Omental fat pad (tissue), 4 donors: ENCODE data around the gene DHRSX. TPM values are rescaled to one million over a fixed set of nuclear protein-coding genes. Genes with fewer than 3 reads are reported as not detected.

Experiments used
- ATAC-seq: fragments of 150-250 bp; one replicate; pipeline ENCODE4 v1.9.1; 2016; ENCODE audit warnings: mild to moderate bottlenecking, moderate library complexity; ENCODE audit not compliant: low FRiP score
- DNase-seq: peaks from one replicate; pipeline ENCODE4 v3.0.0-alpha.2; 2019; ENCODE audit warnings: low spot score
- total RNA-seq, 4 donors: library from RNA; depleted of rRNA; stranded (reverse); fragments of >200 nt; gene quantifications; one replicate each; pipeline ENCODE4 v1.1.0, GENCODE V29; 2016
- TF ChIP-seq, protein P1 (sequence below), 3 donors: fragments of 450-650 bp; IDR thresholded peaks; one replicate each; pipeline ENCODE4 v1.5.1; 2016 to 2017; ENCODE audit warnings: antibody characterized with exemption in 3 of 3, mild to moderate bottlenecking in 3 of 3, moderate library complexity in 2 of 3

DHRSX gene
- total RNA-seq, 4 donors from 2014 or later, result 18.6 to 34.2 (median 21.4) TPM

DNA sequence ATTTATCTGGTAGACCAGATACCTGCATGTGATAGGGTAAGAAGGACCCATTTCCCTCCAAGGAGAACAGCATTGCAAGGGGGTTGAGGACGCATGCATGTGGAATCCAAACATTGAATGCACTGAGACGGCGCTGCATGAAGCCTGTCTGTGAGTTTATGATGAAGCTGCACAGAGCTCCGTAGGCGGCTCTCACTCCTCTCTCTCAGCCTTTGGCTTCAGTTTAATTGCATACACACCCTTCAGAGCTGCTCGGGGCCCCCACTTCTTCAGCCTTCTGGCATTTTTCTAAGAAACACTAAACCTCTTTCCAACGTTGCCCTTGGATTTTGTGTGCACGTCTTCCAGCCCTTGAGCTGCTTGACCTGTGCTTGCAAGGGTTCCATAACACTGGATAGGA, 176.6 kb downstream of the DHRSX start:
- ATAC-seq, result no peak
- no peak for DNase-seq
- TF ChIP-seq, protein P1, sequence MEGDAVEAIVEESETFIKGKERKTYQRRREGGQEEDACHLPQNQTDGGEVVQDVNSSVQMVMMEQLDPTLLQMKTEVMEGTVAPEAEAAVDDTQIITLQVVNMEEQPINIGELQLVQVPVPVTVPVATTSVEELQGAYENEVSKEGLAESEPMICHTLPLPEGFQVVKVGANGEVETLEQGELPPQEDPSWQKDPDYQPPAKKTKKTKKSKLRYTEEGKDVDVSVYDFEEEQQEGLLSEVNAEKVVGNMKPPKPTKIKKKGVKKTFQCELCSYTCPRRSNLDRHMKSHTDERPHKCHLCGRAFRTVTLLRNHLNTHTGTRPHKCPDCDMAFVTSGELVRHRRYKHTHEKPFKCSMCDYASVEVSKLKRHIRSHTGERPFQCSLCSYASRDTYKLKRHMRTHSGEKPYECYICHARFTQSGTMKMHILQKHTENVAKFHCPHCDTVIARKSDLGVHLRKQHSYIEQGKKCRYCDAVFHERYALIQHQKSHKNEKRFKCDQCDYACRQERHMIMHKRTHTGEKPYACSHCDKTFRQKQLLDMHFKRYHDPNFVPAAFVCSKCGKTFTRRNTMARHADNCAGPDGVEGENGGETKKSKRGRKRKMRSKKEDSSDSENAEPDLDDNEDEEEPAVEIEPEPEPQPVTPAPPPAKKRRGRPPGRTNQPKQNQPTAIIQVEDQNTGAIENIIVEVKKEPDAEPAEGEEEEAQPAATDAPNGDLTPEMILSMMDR (IDR thresholded peaks at IDR 0.05), result no peak

GRCh38 chrX:2321411-2321810, 179.4 kb downstream of the DHRSX start:
- ATAC-seq (no peak), DNase-seq (no peak)
- TF ChIP-seq, protein P1 (IDR thresholded peaks at IDR 0.05), result no peak

- ATAC-seq, result no peak
- TF ChIP-seq, protein P1 (IDR thresholded peaks at IDR 0.05), result no peak
- no peak for DNase-seq
Observed at GRCh38 chrX:2320580-2321327, 180.0 kb downstream of the DHRSX start.

GRCh38 chrX:2320089-2320488, 180.7 kb downstream of the DHRSX start:
- DNase-seq (no peak), ATAC-seq (no peak)
- TF ChIP-seq, protein P1 (IDR thresholded peaks at IDR 0.05), result no peak

DNA sequence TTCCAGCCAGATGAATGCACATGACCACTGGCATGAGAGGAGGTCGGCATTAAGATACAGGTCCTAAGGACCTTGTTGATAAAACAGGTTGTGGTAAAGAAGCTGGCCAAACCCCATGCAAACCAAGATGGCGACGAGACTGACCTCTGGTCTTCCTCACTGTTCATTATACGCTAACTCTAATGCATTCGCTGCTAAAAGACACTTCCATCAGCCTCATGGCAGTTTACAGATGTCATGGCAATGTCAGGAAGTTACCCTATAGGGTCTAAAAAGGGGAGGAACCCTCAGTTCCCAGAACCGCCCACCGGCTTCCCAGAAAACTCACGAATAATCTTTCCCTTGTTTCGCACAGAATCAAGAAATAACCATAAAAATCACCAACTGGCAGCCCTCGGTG, 182.4 kb downstream of the DHRSX start:
- DNase-seq (no peak), ATAC-seq (no peak)
- TF ChIP-seq, protein P1 (IDR thresholded peaks at IDR 0.05), result no peak

DNA sequence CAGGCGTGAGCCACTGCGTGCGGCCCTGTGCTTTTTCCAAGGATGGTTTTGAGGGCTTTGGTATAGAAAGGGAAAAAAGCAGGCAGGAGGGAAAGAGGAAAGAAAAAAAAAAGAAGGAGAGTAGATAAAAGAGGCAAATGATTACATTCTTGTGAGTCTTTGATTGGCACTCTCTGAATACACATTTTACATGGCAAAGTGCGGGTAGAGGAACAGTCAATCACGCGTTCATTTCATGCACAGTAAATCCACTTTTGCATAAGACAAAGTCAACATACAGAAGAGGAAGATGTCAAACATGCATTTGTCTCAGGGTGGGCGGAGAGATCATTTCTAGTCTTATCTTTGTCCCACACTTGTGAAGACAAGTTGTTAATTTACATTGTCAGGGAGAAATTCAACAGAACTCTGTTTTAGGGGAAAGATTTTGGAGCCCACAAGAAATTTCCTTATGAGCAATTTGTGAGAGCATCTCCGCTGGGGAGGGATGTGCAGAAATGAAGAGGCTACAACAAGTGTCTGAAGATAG, 183.2 kb downstream of the DHRSX start:
- no peak for DNase-seq
- TF ChIP-seq, protein P1 (IDR thresholded peaks at IDR 0.05), result no peak
- ATAC-seq, result no peak

DNA sequence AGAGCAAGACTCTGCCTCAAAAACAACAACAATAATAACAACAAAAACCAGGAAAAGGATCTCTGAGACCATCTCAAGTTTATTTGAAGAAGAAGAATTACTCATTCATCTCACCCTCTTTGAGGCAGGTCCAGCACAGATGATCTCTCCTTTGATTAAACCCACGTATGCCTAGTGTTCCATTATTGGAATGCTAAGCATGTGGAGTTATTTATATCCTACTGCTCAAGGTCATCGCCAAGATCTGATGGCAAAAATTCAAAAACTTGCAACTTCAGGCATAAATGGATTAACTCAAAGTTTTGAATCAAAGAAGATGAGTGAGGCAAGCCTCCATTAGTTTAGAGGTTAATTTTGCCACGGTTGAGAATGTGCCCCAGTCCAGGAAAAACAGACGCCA, 184.2 kb downstream of the DHRSX start:
- DNase-seq (no peak), ATAC-seq (no peak)
- TF ChIP-seq, protein P1 (IDR thresholded peaks at IDR 0.05), result no peak
